SJSA1 (cell line): Measurements from ENCODE around the gene AGBL4. TPM values are rescaled to one million over a fixed set of nuclear protein-coding genes. Genes with fewer than 3 reads are reported as not detected.
"Not testable (repeated sequence)": the region's sequence is repeated elsewhere in the genome, so short reads cannot be mapped to it uniquely, and the experiment has no call there.

Source experiments
- DNase-seq, 2 experiments: peaks; one replicate each; pipeline ENCODE4 v3.0.0-alpha.2; 2015 to 2020; ENCODE audit warnings: low spot score in 2 of 2, low read depth in 1 of 2
- H3K27ac ChIP-seq: fragments of 250-450 bp; sonication (Bioruptor Pico); 2 replicates; pipeline ENCODE4 v1.5.1; 2020; ENCODE audit warnings: mild to moderate bottlenecking, moderate library complexity
- H3K27me3 ChIP-seq: fragments of 250-450 bp; sonication (Bioruptor Pico); replicated peaks from 2 replicates; pipeline ENCODE4 v1.5.1; 2020; ENCODE audit warnings: mild to moderate bottlenecking, moderate library complexity
- H3K36me3 ChIP-seq: fragments of 250-450 bp; sonication (Bioruptor Pico); 2 replicates; pipeline ENCODE4 v1.5.1; 2020; ENCODE audit warnings: mild to moderate bottlenecking
- H3K4me1 ChIP-seq: fragments of 250-450 bp; sonication (Bioruptor Pico); replicated peaks from 2 replicates; pipeline ENCODE4 v1.6.1; 2021; ENCODE audit warnings: mild to moderate bottlenecking
- H3K4me3 ChIP-seq: fragments of 250-450 bp; sonication (Bioruptor Pico); 2 replicates; pipeline ENCODE4 v1.5.1; 2020; ENCODE audit warnings: mild to moderate bottlenecking
- H3K9me3 ChIP-seq: fragments of 250-450 bp; sonication (Bioruptor Pico); replicated peaks from 2 replicates; pipeline ENCODE4 v1.5.1; 2020; ENCODE audit warnings: mild to moderate bottlenecking
- total RNA-seq: library from RNA; depleted of rRNA; stranded (reverse); fragments of >200 nt; shearing (Covaris generic); gene quantifications from 2 replicates; pipeline ENCODE4 v1.2.3, GENCODE V29; 2014

Gene AGBL4
- total RNA-seq, 1 experiment from 2014 or later, result not detected

GRCh38 chr1:49036700-49037099 is 987.1 kb downstream of the AGBL4 start:
- Histone ChIP-seq H3K4me1 (no peaks in the 10 kb centered on the region), H3K27me3 (no peaks in the 10 kb centered on the region), H3K36me3 (no peaks in the 10 kb centered on the region), H3K27ac (no peak overlapping the region), H3K4me3 (no peak overlapping the region), H3K9me3 (no peaks in the 10 kb centered on the region)
- DNase-seq, result no peak

GRCh38 chr1:49028396-49028795 is 995.4 kb downstream of the AGBL4 start:
- no peak for DNase-seq
- Histone ChIP-seq H3K9me3 (no peaks in the 10 kb centered on the region; the same call in 1 of the 2 replicates), H3K36me3 (no peaks in the 10 kb centered on the region), H3K4me3 (no peak overlapping the region), H3K4me1 (no peaks in the 10 kb centered on the region), H3K27ac (no peak overlapping the region), H3K27me3 (no peaks in the 10 kb centered on the region)

GRCh38 chr1:49026230-49026811 is 997.4 kb downstream of the AGBL4 start:
- no peaks in the 10 kb centered on the region for H3K36me3 ChIP-seq
- H3K9me3 ChIP-seq, result no peaks in the 10 kb centered on the region; the same call in 1 of the 2 replicates
- no peaks in the 10 kb centered on the region for H3K27me3 ChIP-seq
- no peaks in the 10 kb centered on the region for H3K4me1 ChIP-seq
- no peak overlapping the region for H3K4me3 ChIP-seq
- DNase-seq, result no peak
- no peak overlapping the region for H3K27ac ChIP-seq

- no peaks in the 10 kb centered on the region for H3K27me3 ChIP-seq
- H3K9me3 ChIP-seq, result no peaks in the 10 kb centered on the region
- no peak for DNase-seq
- no peaks in the 10 kb centered on the region for H3K36me3 ChIP-seq
- H3K4me1 ChIP-seq, result no peaks in the 10 kb centered on the region
- no peak overlapping the region for H3K4me3 ChIP-seq
- H3K27ac ChIP-seq, result no peak overlapping the region
These were observed 1007.5 kb downstream of the AGBL4 start for GRCh38 chr1:49016030-49016977.

GRCh38 chr1:49013079-49013478 is 1010.7 kb downstream of the AGBL4 start:
- H3K9me3 ChIP-seq, result no peaks in the 10 kb centered on the region
- no peaks in the 10 kb centered on the region for H3K4me1 ChIP-seq
- H3K27me3 ChIP-seq, result no peaks in the 10 kb centered on the region
- H3K27ac ChIP-seq, result no peak overlapping the region
- H3K36me3 ChIP-seq, result no peaks in the 10 kb centered on the region
- no peak for DNase-seq
- H3K4me3 ChIP-seq, result no peak overlapping the region

- H3K27me3 ChIP-seq, DNase-seq, H3K9me3 ChIP-seq, H3K4me1 ChIP-seq, H3K27ac ChIP-seq, H3K4me3 ChIP-seq, H3K36me3 ChIP-seq: not testable (repeated sequence)
These were observed 1020.8 kb downstream of the AGBL4 start for GRCh38 chr1:49002981-49003380.

GRCh38 chr1:48999321-48999720 is 1024.4 kb downstream of the AGBL4 start:
- Histone ChIP-seq H3K27me3 (no peaks in the 10 kb centered on the region), H3K4me3 (no peak overlapping the region), H3K27ac (no peak overlapping the region), H3K36me3 (no peaks in the 10 kb centered on the region), H3K9me3 (no peaks in the 10 kb centered on the region; the same call in 1 of the 2 replicates), H3K4me1 (no peaks in the 10 kb centered on the region)
- no peak for DNase-seq

- Histone ChIP-seq H3K36me3 (no peaks in the 10 kb centered on the region), H3K27ac (no peak overlapping the region), H3K4me3 (no peak overlapping the region), H3K9me3 (no peaks in the 10 kb centered on the region; the same call in 1 of the 2 replicates), H3K27me3 (no peaks in the 10 kb centered on the region), H3K4me1 (no peaks in the 10 kb centered on the region)
- no peak for DNase-seq
These were observed 1027.4 kb downstream of the AGBL4 start for GRCh38 chr1:48996311-48996710.

GRCh38 chr1:48988633-48989197 is 1035.0 kb downstream of the AGBL4 start:
- Histone ChIP-seq H3K27ac (no peak overlapping the region), H3K27me3 (no peaks in the 10 kb centered on the region), H3K36me3 (no peaks in the 10 kb centered on the region), H3K4me1 (no peaks in the 10 kb centered on the region), H3K4me3 (no peak overlapping the region), H3K9me3 (no peaks in the 10 kb centered on the region)
- DNase-seq, result no peak

GRCh38 chr1:48979940-48980339 is 1043.8 kb downstream of the AGBL4 start:
- no peak for DNase-seq
- Histone ChIP-seq H3K27me3 (no peaks in the 10 kb centered on the region), H3K9me3 (no peaks in the 10 kb centered on the region), H3K4me3 (no peak overlapping the region), H3K4me1 (no peaks in the 10 kb centered on the region), H3K27ac (no peak overlapping the region), H3K36me3 (no peaks in the 10 kb centered on the region)

- Histone ChIP-seq H3K27ac (no peak overlapping the region), H3K9me3 (no peaks in the 10 kb centered on the region), H3K4me1 (no peaks in the 10 kb centered on the region), H3K4me3 (no peak overlapping the region), H3K27me3 (no peaks in the 10 kb centered on the region), H3K36me3 (no peaks in the 10 kb centered on the region)
- DNase-seq, result no peak
These were observed 1045.3 kb downstream of the AGBL4 start for GRCh38 chr1:48978413-48978812.

GRCh38 chr1:48977273-48977672 is 1046.5 kb downstream of the AGBL4 start:
- no peak overlapping the region for H3K4me3 ChIP-seq
- no peaks in the 10 kb centered on the region for H3K9me3 ChIP-seq
- H3K27me3 ChIP-seq, result no peaks in the 10 kb centered on the region
- H3K36me3 ChIP-seq, result no peaks in the 10 kb centered on the region
- no peak overlapping the region for H3K27ac ChIP-seq
- no peaks in the 10 kb centered on the region for H3K4me1 ChIP-seq
- no peak for DNase-seq

GRCh38 chr1:48969971-48970370 is 1053.8 kb downstream of the AGBL4 start:
- DNase-seq, result no peak
- Histone ChIP-seq H3K36me3 (no peaks in the 10 kb centered on the region), H3K9me3 (no peaks in the 10 kb centered on the region), H3K4me1 (no peaks in the 10 kb centered on the region), H3K27me3 (no peaks in the 10 kb centered on the region), H3K27ac (no peak overlapping the region), H3K4me3 (no peak overlapping the region)

GRCh38 chr1:48967318-48967717 is 1056.4 kb downstream of the AGBL4 start:
- H3K27ac ChIP-seq, result no peak overlapping the region
- H3K9me3 ChIP-seq, result no peaks in the 10 kb centered on the region
- no peaks in the 10 kb centered on the region for H3K4me1 ChIP-seq
- no peaks in the 10 kb centered on the region for H3K36me3 ChIP-seq
- no peak for DNase-seq
- H3K4me3 ChIP-seq, result no peak overlapping the region
- H3K27me3 ChIP-seq, result no peaks in the 10 kb centered on the region
